ENCODE measurements around the gene EFNA5. TPM values are rescaled to one million over a fixed set of nuclear protein-coding genes. Genes with fewer than 3 reads are reported as not detected.

Gene EFNA5
- total RNA-seq, 1 experiment from 2014 or later = 1.5 TPM

DNA sequence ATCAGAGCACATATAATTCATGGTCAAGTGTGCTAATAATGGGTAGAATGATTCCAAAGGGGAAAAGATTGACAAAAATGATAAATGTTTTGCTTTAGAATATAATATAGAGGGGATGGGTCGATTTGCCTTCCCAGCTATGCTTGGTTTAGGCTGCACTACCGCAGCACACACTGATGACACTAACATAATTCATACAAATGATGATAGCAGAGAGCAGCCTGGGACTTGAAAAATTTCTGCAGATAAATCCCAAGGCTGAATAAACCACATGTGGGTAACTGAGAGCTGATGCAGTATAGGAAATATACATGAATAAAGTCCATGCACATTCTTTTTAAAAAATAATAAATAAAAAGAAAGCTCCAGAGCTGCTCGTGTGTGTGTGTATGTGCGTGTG lies 54.5 kb downstream of the EFNA5 start:
- no TSS peak for BruUV-seq (replicated peaks)
- H3K27me3 Mint-ChIP-seq (ENCODE audit: insufficient read depth, unreplicated experiment) = peaks cover 8% of the 10 kb centered on the region
- DNase-seq = no peak
- intact Hi-C loops (cut with micrococcal nuclease; ENCODE audit: unreplicated experiment) = no loop called here
- TF ChIP-seq CTCF (IDR thresholded peaks at IDR 0.05; ENCODE audit: insufficient read depth in 1 of 2, low read depth in 1 of 2, low read length in 1 of 2, severe bottlenecking in 1 of 2, unreplicated experiment in 1 of 2) = no peak
- Histone ChIP-seq H3K4me1 (no peaks in the 10 kb centered on the region; the same call in 1 of the 2 replicates), H3K4me3 (ENCODE audit: low read depth, low read length) (no peak overlapping the region), H3K27me3 (replicated peaks; ENCODE audit: control insufficient read depth, insufficient read depth, low read length) (no peaks in the 10 kb centered on the region), H3K9me3 (no peaks in the 10 kb centered on the region), H3K36me3 (ENCODE audit: control insufficient read depth, insufficient read depth, low read length) (no peaks in the 10 kb centered on the region)
- H3K4me3 Mint-ChIP-seq (ENCODE audit: unreplicated experiment) = no peak overlapping the region
- no peaks in the 10 kb centered on the region for H3K36me3 Mint-ChIP-seq (ENCODE audit: insufficient read depth, unreplicated experiment)
- POLR2A ChIA-PET = no interaction called here
- H3K9me3 Mint-ChIP-seq (ENCODE audit: unreplicated experiment) = no peaks in the 10 kb centered on the region
- CTCF ChIA-PET = no interaction called here
- no peaks in the 10 kb centered on the region for H3K4me1 Mint-ChIP-seq (ENCODE audit: low read depth, unreplicated experiment)
- no peak overlapping the region for H3K27ac Mint-ChIP-seq (ENCODE audit: unreplicated experiment)

- Mint-ChIP-seq H3K27me3 (ENCODE audit: insufficient read depth, unreplicated experiment) (peaks cover 5% of the 10 kb centered on the region), H3K36me3 (ENCODE audit: insufficient read depth, unreplicated experiment) (no peaks in the 10 kb centered on the region), H3K9me3 (ENCODE audit: unreplicated experiment) (no peaks in the 10 kb centered on the region), H3K27ac (ENCODE audit: unreplicated experiment) (no peak overlapping the region), H3K4me3 (ENCODE audit: unreplicated experiment) (no peak overlapping the region), H3K4me1 (ENCODE audit: low read depth, unreplicated experiment) (no peaks in the 10 kb centered on the region)
- ChIA-PET CTCF (no interaction called here), POLR2A (no interaction called here)
- DNase-seq = no peak
- no TSS peak for BruUV-seq (replicated peaks)
- H3K9me3 ChIP-seq = no peaks in the 10 kb centered on the region
- H3K36me3 ChIP-seq (ENCODE audit: control insufficient read depth, insufficient read depth, low read length) = no peaks in the 10 kb centered on the region
- no peaks in the 10 kb centered on the region for H3K27me3 ChIP-seq (replicated peaks; ENCODE audit: control insufficient read depth, insufficient read depth, low read length)
- intact Hi-C loops (cut with micrococcal nuclease; ENCODE audit: unreplicated experiment) = no loop called here
- no peak overlapping the region for H3K4me3 ChIP-seq (ENCODE audit: low read depth, low read length)
- TF ChIP-seq CTCF (IDR thresholded peaks at IDR 0.05; ENCODE audit: insufficient read depth in 1 of 2, low read depth in 1 of 2, low read length in 1 of 2, severe bottlenecking in 1 of 2, unreplicated experiment in 1 of 2) = no peak
- H3K4me1 ChIP-seq = no peaks in the 10 kb centered on the region; the same call in 1 of the 2 replicates
These were observed 55.4 kb downstream of the EFNA5 start for GRCh38 chr5:107615299-107615817.

DNA sequence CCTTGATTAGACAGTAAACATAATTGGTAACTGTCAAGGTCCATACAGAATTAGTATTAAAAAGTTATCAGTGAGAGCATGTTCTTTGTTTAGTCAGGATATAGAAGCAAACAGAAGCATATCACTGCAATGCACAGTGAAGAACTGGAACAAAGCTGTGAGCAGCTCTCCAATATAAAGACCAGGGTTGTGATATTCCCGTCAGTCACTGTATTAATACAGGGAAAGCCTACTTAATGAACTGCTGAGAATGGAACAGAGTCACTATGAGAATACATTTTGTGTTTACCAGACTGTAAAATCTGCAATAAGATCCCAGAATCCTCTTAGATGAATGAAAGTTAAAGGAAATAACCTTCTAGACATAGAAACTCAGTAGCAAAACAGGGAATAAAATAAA lies 58.2 kb downstream of the EFNA5 start:
- H3K9me3 Mint-ChIP-seq (ENCODE audit: unreplicated experiment) = no peaks in the 10 kb centered on the region
- TF ChIP-seq CTCF (IDR thresholded peaks at IDR 0.05; ENCODE audit: insufficient read depth in 1 of 2, low read depth in 1 of 2, low read length in 1 of 2, severe bottlenecking in 1 of 2, unreplicated experiment in 1 of 2) = no peak
- no peaks in the 10 kb centered on the region for H3K36me3 ChIP-seq (ENCODE audit: control insufficient read depth, insufficient read depth, low read length)
- POLR2A ChIA-PET = no interaction called here
- H3K4me3 Mint-ChIP-seq (ENCODE audit: unreplicated experiment) = no peak overlapping the region
- no peaks in the 10 kb centered on the region for H3K9me3 ChIP-seq
- no peak overlapping the region for H3K27ac Mint-ChIP-seq (ENCODE audit: unreplicated experiment)
- H3K27me3 ChIP-seq (replicated peaks; ENCODE audit: control insufficient read depth, insufficient read depth, low read length) = no peaks in the 10 kb centered on the region
- CTCF ChIA-PET = no interaction called here
- peaks cover 5% of the 10 kb centered on the region for H3K27me3 Mint-ChIP-seq (ENCODE audit: insufficient read depth, unreplicated experiment)
- intact Hi-C loops (cut with micrococcal nuclease; ENCODE audit: unreplicated experiment) = no loop called here
- H3K36me3 Mint-ChIP-seq (ENCODE audit: insufficient read depth, unreplicated experiment) = no peaks in the 10 kb centered on the region
- no TSS peak for BruUV-seq (replicated peaks)
- no peaks in the 10 kb centered on the region; the same call in 1 of the 2 replicates for H3K4me1 ChIP-seq
- no peak for DNase-seq
- H3K4me1 Mint-ChIP-seq (ENCODE audit: low read depth, unreplicated experiment) = peaks cover 6% of the 10 kb centered on the region
- no peak overlapping the region for H3K4me3 ChIP-seq (ENCODE audit: low read depth, low read length)
